HUES48 (cell line): ENCODE measurements around the gene FNDC3B.

Experiments used
- H3K27ac ChIP-seq: one replicate; pipeline ENCODE4 v1.7.0; 2013; ENCODE audit warnings: low read depth, low read length, inconsistent platforms
- H3K27me3 ChIP-seq: 2 replicates; pipeline ENCODE4 v1.6.1; 2013; ENCODE audit warnings: mild to moderate bottlenecking, low read length; ENCODE audit not compliant: control insufficient read depth, insufficient read depth
- H3K36me3 ChIP-seq: 2 replicates; pipeline ENCODE4 v1.6.1; 2013; ENCODE audit warnings: low read length; ENCODE audit not compliant: control insufficient read depth, insufficient read depth
- H3K4me1 ChIP-seq: 2 replicates; pipeline ENCODE4 v1.6.1; 2013; ENCODE audit warnings: mild to moderate bottlenecking, low read length; ENCODE audit not compliant: control insufficient read depth, insufficient read depth
- H3K4me3 ChIP-seq: 2 replicates; pipeline ENCODE4 v1.5.1; 2013; ENCODE audit warnings: mild to moderate bottlenecking, low read depth, low read length
- H3K9ac ChIP-seq: 2 replicates; pipeline ENCODE4 v1.6.1; 2013; ENCODE audit warnings: mild to moderate bottlenecking, low read depth, low read length, moderate library complexity
- H3K9me3 ChIP-seq: 2 replicates; pipeline ENCODE4 v1.6.1; 2013; ENCODE audit warnings: low read length; ENCODE audit not compliant: control insufficient read depth, insufficient read depth

The FNDC3B gene

DNA sequence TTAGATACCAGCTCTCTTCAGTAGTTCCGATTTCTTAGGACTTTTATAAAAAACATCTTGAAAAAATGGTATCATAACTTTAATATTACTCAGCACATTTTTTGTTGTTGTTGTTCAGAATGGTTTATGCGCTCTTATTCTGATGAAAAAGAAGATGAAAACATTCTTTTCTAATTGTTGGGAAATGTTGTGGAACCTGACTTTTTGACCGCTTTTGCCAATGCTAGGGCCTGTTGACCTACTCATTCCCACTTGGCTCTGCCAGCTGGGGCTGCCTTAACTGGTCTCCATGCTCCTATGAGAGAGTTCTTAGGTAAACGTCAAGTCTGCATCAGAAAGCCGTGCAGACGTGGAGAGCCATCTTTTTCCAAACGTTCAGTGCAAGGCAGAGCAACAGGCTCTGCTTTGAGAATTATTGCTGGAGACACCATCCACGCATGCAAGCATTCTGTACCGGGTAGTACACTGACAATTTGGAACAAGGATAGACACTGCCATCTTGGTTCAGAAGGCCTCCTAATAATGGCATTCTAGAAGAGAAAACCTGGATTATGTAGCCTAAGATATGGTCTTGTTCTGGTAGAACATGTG is 232.1 kb downstream of the FNDC3B start:
- Histone ChIP-seq H3K27ac (no peak overlapping the region), H3K9me3 (no peaks in the 10 kb centered on the region), H3K27me3 (no peaks in the 10 kb centered on the region), H3K4me3 (no peak overlapping the region), H3K4me1 (no peaks in the 10 kb centered on the region), H3K9ac (no peak overlapping the region), H3K36me3 (peaks cover 13% of the 10 kb centered on the region)

DNA sequence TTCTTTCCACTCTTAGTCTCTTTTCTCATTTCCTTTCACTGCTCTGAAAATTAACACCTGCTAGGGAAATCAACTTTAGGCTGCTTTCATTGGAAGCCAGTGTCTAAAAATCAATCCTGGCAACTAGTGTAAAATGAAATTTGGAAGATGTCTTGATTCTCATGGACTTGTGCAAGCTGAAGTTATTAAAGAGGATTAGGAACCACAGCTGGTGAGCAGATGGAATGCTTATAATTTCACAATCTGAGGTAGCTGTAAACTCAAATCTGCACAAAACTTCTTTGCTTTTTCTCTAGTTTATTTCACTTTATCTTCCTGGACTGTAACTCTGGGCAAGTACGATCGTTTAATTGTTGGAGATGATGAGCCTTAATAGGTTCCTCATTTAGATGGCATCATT is 233.3 kb downstream of the FNDC3B start:
- H3K9me3 ChIP-seq, result no peaks in the 10 kb centered on the region

DNA sequence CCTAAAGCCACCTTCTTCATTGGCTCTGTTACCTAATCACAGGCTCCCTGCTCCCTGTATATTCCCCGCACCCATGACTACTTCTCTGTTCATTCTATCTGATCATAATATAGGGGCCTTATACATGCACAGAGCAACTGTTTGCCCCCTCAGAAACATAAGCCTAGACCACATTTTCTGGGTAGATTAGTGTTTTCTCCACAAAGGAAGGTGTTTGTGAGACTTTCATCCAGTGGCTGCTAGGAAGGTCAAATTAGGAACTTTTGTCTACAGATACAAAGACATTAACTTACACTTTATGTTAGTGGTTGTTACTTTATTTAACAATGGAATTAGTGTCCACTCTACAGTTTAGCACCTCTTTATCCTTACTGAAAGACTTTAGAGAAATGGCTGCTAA is 234.0 kb downstream of the FNDC3B start:
- H3K9ac ChIP-seq, result no peak overlapping the region
- H3K9me3 ChIP-seq, result no peaks in the 10 kb centered on the region
- H3K27ac ChIP-seq, result no peak overlapping the region
- no peaks in the 10 kb centered on the region for H3K4me1 ChIP-seq
- H3K27me3 ChIP-seq, result no peaks in the 10 kb centered on the region
- H3K4me3 ChIP-seq, result no peak overlapping the region
- peaks cover 6% of the 10 kb centered on the region for H3K36me3 ChIP-seq

More for the DNA sequence above, 233.3 kb downstream of the FNDC3B start:
- Histone ChIP-seq H3K27ac (no peak overlapping the region), H3K36me3 (peaks cover 6% of the 10 kb centered on the region), H3K27me3 (no peaks in the 10 kb centered on the region), H3K4me3 (no peak overlapping the region), H3K4me1 (no peaks in the 10 kb centered on the region), H3K9ac (no peak overlapping the region)

DNA sequence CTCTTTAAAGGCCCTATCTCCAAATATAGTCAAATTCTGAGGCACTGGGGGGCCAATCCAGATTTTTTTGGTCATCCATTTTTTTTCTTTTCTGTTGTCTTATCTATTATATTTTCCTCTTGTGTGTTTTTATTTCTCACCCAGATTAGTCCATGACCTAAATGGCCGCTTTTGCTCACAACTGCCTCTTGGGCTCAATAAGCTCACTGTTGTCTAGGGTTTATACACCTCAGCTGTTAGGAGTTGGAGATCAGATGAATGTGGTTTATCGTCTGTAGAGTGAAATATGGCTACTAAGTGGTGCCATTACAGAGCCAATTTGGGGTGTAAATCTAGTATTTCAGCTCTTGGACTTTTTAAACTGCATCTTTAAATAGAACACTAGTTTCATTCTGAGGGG is 235.5 kb downstream of the FNDC3B start:
- Histone ChIP-seq H3K9me3 (no peaks in the 10 kb centered on the region), H3K4me3 (no peak overlapping the region), H3K27ac (no peak overlapping the region), H3K4me1 (no peaks in the 10 kb centered on the region), H3K9ac (no peak overlapping the region), H3K36me3 (peaks cover 6% of the 10 kb centered on the region), H3K27me3 (no peaks in the 10 kb centered on the region)

DNA sequence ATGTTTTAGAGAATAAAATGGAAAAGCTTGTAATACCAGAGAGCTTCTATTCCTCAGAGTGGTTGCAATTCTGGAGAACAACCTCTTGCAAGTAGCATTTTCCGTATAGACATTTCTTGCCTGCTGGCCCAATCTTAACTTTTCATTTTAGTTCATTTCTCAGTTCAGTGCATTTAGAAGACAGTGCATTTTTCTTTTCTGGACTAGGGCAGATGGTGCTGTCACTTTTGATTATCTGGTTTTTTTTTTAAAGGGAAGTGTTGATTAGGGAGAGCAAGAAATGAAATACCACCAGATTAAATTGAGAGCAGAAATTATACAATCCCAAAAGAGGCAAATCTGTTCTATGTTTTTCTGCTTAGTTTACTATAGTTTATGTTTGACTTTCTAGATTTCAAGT is 236.2 kb downstream of the FNDC3B start:
- peaks cover 6% of the 10 kb centered on the region for H3K36me3 ChIP-seq
- H3K4me3 ChIP-seq, result no peak overlapping the region
- H3K9me3 ChIP-seq, result no peaks in the 10 kb centered on the region
- H3K9ac ChIP-seq, result no peak overlapping the region
- no peaks in the 10 kb centered on the region for H3K27me3 ChIP-seq
- no peak overlapping the region for H3K27ac ChIP-seq
- peaks cover 3% of the 10 kb centered on the region; the same call in 1 of the 2 replicates for H3K4me1 ChIP-seq

DNA sequence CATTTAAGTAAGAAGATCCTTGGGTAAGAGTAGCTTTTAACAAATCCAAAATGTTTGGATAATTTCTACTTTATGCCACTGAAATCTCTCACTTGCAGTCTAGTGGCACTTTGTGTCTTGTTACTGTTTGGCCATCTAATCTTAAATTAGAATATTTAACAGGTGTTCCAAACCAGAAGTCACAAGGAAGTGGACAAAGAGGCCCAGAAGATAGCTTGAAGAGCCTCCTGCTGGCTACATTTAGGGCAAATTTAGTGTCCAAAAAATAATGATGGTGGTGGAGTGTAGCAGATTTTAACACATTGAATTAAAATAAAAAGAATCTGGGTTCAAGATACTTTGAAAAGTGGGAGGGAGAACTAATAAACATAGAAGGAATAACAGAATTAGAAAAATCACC is 236.7 kb downstream of the FNDC3B start:
- H3K4me1 ChIP-seq, result peaks cover 3% of the 10 kb centered on the region; the same call in 1 of the 2 replicates

DNA sequence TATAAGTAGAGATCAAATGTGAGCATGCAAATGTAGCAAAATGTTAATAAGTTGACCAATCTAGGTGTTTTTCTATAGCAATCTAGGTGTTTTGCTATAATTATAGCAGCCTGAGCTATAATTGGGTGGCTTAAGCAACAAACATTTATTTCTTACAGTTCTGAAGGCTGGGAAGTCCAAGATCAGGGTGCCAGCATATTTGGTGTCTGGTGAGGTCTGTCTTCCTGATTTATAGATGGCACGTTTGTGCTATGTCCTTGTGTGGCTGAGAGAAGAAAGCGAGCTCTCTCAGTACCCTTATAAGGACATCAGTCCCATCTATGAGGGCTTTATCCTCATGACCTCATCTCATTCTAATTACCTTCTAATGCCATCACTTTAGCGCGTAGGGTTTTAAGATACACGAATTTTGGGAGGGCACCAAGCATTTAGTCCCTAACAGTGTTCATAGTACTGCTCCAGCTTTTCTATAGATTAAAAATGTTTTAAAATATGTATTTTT is 237.8 kb downstream of the FNDC3B start:
- Histone ChIP-seq H3K27ac (no peak overlapping the region), H3K27me3 (no peaks in the 10 kb centered on the region), H3K4me1 (peaks cover 3% of the 10 kb centered on the region; the same call in 1 of the 2 replicates), H3K4me3 (no peak overlapping the region), H3K9me3 (no peaks in the 10 kb centered on the region), H3K9ac (no peak overlapping the region), H3K36me3 (peaks cover 9% of the 10 kb centered on the region)

More for the DNA sequence above, 236.7 kb downstream of the FNDC3B start:
- Histone ChIP-seq H3K36me3 (peaks cover 6% of the 10 kb centered on the region), H3K9ac (no peak overlapping the region), H3K27ac (no peak overlapping the region), H3K9me3 (no peaks in the 10 kb centered on the region), H3K4me3 (no peak overlapping the region), H3K27me3 (no peaks in the 10 kb centered on the region)

DNA sequence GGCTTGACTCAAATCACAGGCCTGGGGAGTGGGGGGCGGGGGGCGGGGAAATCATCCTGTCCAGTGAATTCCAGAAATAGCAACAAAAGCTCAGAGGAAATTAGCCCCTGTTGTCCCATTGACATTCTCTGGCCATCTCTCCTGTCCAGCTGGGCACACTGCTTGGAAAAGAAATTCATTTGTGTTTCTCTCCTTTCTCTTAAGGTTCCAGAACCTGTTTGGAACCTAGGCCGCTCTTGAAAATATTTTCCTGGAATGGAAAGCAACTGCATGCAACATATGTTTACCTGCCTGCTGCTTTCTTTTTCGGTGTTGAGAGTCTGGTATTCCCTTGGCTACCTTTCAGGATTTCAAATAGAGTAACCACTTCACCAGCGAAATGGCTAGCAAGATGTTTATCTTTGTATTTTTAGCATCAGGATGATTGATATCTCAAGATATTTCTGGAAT is 239.8 kb downstream of the FNDC3B start:
- Histone ChIP-seq H3K27me3 (no peaks in the 10 kb centered on the region), H3K9ac (no peak overlapping the region), H3K36me3 (peaks cover 6% of the 10 kb centered on the region), H3K4me1 (peaks cover 3% of the 10 kb centered on the region; the same call in 1 of the 2 replicates), H3K9me3 (no peaks in the 10 kb centered on the region), H3K4me3 (no peak overlapping the region), H3K27ac (peak overlapping the region; percentile 22)

DNA sequence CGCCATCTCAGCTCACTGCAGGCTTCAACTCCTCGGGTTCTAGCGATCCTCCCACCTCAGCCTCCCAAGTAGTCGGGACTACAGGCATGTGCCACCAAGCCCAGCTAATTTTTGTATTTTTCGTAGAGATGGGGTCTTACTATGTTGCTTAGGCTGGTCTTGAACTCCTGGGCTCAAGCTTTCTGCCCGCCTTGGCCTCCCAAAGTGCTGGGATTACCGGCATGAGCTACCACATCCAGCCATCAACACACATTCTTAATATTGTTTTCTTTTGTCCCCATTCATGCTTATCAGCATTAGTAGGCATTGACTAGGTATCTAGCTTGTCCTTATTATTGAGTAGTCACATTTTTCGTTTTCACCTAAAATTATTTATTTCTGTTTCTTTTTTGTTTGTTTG is 240.6 kb downstream of the FNDC3B start:
- Histone ChIP-seq H3K27ac (no peak overlapping the region), H3K36me3 (peaks cover 6% of the 10 kb centered on the region)

DNA sequence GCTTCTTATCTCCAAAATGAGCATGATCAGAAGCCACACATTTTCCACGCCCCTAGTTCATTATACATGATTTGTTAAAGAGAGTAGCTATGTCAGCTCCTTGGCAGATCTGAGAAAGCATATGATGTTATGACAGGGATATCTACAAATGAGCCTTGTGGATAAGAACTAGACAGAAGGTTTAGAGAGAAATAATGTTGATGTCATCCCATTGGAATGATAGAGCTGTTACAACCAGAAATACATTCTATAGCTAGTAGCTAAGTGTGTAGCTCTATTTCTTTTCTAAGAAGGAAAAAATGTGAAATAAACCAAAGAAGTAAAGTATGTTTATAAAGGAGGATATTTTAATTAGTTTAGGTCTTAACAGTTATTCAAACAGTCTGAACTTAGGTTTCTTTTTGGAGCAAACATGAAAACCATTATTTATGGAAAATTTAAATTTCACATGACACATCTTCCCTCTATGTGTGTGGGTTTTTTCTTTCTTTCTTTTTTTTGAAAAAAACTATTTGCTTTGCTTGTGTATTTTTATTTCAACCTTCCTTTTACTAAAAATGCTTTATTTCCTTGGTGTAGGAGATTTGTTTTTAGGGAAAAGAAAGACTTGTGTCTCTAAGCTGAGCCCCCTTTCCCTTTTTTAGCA is 241.2 kb downstream of the FNDC3B start:
- no peak overlapping the region for H3K27ac ChIP-seq
- H3K9ac ChIP-seq, result no peak overlapping the region
- H3K4me3 ChIP-seq, result no peak overlapping the region
- H3K36me3 ChIP-seq, result peaks cover 6% of the 10 kb centered on the region
- H3K27me3 ChIP-seq, result no peaks in the 10 kb centered on the region
- no peaks in the 10 kb centered on the region for H3K9me3 ChIP-seq
- peaks cover 3% of the 10 kb centered on the region; the same call in 1 of the 2 replicates for H3K4me1 ChIP-seq

More for the DNA sequence above, 240.6 kb downstream of the FNDC3B start:
- no peak overlapping the region for H3K9ac ChIP-seq
- H3K27me3 ChIP-seq, result no peaks in the 10 kb centered on the region
- no peaks in the 10 kb centered on the region for H3K9me3 ChIP-seq
- no peak overlapping the region for H3K4me3 ChIP-seq
- H3K4me1 ChIP-seq, result peaks cover 3% of the 10 kb centered on the region; the same call in 1 of the 2 replicates

DNA sequence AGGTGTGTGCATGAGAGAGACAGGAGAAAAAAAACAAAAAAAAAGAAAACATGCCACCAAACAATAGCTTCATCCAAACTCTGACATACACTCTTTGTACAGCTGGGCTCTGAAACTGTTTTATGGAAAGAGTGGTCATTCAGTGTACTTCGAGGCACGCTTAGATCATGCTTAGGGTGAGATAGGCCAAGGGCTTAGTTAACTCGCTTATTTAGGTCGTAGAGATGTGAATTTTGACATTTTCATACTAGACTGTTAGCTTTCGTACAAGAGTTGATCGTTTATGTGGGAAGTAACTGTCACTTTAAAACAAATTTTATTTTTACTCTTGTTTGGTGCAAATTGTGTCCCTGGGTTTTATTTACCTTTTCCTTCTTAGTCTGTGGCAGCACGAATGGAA is 242.5 kb downstream of the FNDC3B start:
- peaks cover 3% of the 10 kb centered on the region; the same call in 1 of the 2 replicates for H3K4me1 ChIP-seq
- peaks cover 4% of the 10 kb centered on the region; the same call in 1 of the 2 replicates for H3K36me3 ChIP-seq
- no peaks in the 10 kb centered on the region for H3K27me3 ChIP-seq
- no peak overlapping the region for H3K9ac ChIP-seq
- no peak overlapping the region for H3K4me3 ChIP-seq
- H3K27ac ChIP-seq, result no peak overlapping the region
- H3K9me3 ChIP-seq, result no peaks in the 10 kb centered on the region
